K562 (cell line): Measurements from ENCODE around the gene HMGXB3. TPM values are rescaled to one million over a fixed set of nuclear protein-coding genes. Genes with fewer than 3 reads are reported as not detected.

Source experiments
- FOXM1 ChIP-seq, 2 experiments: fragments of 450-650 bp in 1 of 2; sonication (generic) in 1 of 2; formaldehyde crosslinking in 1 of 2; IDR thresholded peaks; 2 replicates each; pipeline versions ENCODE4 v1.6.1 to v1.9.0; 2017 to 2022; ENCODE audit warnings: low read depth in 2 of 2, mild to moderate bottlenecking in 2 of 2, missing genetic modification reagents in 1 of 2, moderate library complexity in 1 of 2
- GABPA ChIP-seq: fragments of 200-800 bp; sonication (Bioruptor generic); conservative IDR thresholded peaks from 2 replicates; pipeline ENCODE4 v1.6.1; 2016; ENCODE audit warnings: low read depth, missing genetic modification characterization, missing compliant biosample characterization
- HDAC1 ChIP-seq, 2 experiments: fragments of 450-650 bp; IDR thresholded peaks; 2 replicates each; pipeline ENCODE4 v1.6.1; 2016 to 2017; ENCODE audit warnings: inconsistent platforms in 1 of 2, mild to moderate bottlenecking in 1 of 2, moderate library complexity in 1 of 2
- MTF1 ChIP-seq: fragments of 250-450 bp; sonication (Bioruptor Pico); IDR thresholded peaks from 2 replicates; pipeline ENCODE4 v1.9.0; 2021; ENCODE audit warnings: moderate library complexity, mild to moderate bottlenecking, inconsistent platforms, borderline replicate concordance
- PYGO2 ChIP-seq: fragments of 450-650 bp; IDR thresholded peaks from 2 replicates; pipeline ENCODE4 v1.6.1; 2016; ENCODE audit warnings: mild to moderate bottlenecking, missing genetic modification characterization, moderate library complexity, missing compliant biosample characterization
- SP1 ChIP-seq: sonication (generic); formaldehyde crosslinking; IDR thresholded peaks from 2 replicates; pipeline ENCODE4 v1.8.1; 2022; ENCODE audit warnings: mild to moderate bottlenecking, missing genetic modification reagents
- TCF3 ChIP-seq: sonication (generic); formaldehyde crosslinking; IDR thresholded peaks from 2 replicates; pipeline ENCODE4 v1.4.0; 2020; ENCODE audit warnings: mild to moderate bottlenecking, missing genetic modification reagents
- TCF7 ChIP-seq: sonication (generic); IDR thresholded peaks from 2 replicates; pipeline ENCODE4 v1.6.1; 2016; ENCODE audit warnings: antibody characterized with exemption, borderline replicate concordance
- ZNF23 ChIP-seq: fragments of 250-450 bp; sonication (Bioruptor Pico); IDR thresholded peaks from 2 replicates; pipeline ENCODE4 v1.4.0; 2020; ENCODE audit warnings: mild to moderate bottlenecking
- ZNF655 ChIP-seq: fragments of 250-450 bp; sonication (Bioruptor Pico); IDR thresholded peaks from 2 replicates; pipeline ENCODE4 v1.5.0; 2021
- polyA plus RNA-seq, 8 experiments: library from polyadenylated mRNA; depleted of rRNA in 4 of 8; stranded (reverse) in 5 of 8; unstranded in 3 of 8; fragments of >200 nt; fragmentation: Nextera tagmentation in 2 of 8; fragmentation: Illumina TruSeq in 1 of 8; extraction: Ambion mirVana in 2 of 8; extraction: Trizol in 1 of 8; gene quantifications; 2 replicates each; pipeline versions ENCODE4 v1.2.1 to v1.2.3, GENCODE V29; 2011 to 2014; ENCODE audit warnings: inconsistent platforms in 1 of 8, missing spikeins in 1 of 8
- total RNA-seq, 7 experiments: library from RNA; depleted of rRNA in 6 of 7; stranded (reverse); fragments of >200 nt in 6 of 7; fragmentation: Illumina TruSeq in 2 of 7; extraction: Trizol in 2 of 7; gene quantifications; 2 replicates each; pipeline versions ENCODE4 v1.2.1 to v1.2.3, GENCODE V29; 2011 to 2021; ENCODE audit warnings: low replicate concordance in 1 of 7
- TF ChIP-seq, protein P1 (sequence below): IDR thresholded peaks from 2 replicates; pipeline ENCODE4 v1.6.1; 2011; ENCODE audit warnings: borderline replicate concordance, low read depth, mild to moderate bottlenecking, moderate library complexity, low read length; ENCODE audit not compliant: insufficient read depth, poor library complexity, severe bottlenecking
- TF ChIP-seq, protein P2 (sequence below): fragments of 450-650 bp; formaldehyde crosslinking; conservative IDR thresholded peaks from 2 replicates; pipeline ENCODE4 v1.4.0; 2022; ENCODE audit warnings: mild to moderate bottlenecking, missing genetic modification characterization

The HMGXB3 gene
- total and polyA plus RNA-seq, 9 of the 15 experiments (the other 6 are each of a cell fraction or from before 2014, with no cell fraction given) = 1.8 to 44.1 (median 32.2) TPM

- TF ChIP-seq, protein P1, sequence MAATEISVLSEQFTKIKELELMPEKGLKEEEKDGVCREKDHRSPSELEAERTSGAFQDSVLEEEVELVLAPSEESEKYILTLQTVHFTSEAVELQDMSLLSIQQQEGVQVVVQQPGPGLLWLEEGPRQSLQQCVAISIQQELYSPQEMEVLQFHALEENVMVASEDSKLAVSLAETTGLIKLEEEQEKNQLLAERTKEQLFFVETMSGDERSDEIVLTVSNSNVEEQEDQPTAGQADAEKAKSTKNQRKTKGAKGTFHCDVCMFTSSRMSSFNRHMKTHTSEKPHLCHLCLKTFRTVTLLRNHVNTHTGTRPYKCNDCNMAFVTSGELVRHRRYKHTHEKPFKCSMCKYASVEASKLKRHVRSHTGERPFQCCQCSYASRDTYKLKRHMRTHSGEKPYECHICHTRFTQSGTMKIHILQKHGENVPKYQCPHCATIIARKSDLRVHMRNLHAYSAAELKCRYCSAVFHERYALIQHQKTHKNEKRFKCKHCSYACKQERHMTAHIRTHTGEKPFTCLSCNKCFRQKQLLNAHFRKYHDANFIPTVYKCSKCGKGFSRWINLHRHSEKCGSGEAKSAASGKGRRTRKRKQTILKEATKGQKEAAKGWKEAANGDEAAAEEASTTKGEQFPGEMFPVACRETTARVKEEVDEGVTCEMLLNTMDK = no peak
- TF ChIP-seq TCF3 (CRISPR knock-in tag) = no peak
- peak in 1 of 2 experiments; percentile 44; a peak in 1 of 4 replicates for TF ChIP-seq HDAC1 (IDR thresholded peaks at IDR 0.05)
- no peak for TF ChIP-seq ZNF655 (CRISPR knock-in tag)
- TF ChIP-seq GABPA = peak; percentile 68; the same call in 1 of the 2 replicates
- TF ChIP-seq TCF7 = no peak
- no peak for TF ChIP-seq FOXM1 (IDR thresholded peaks at IDR 0.05; ENCODE audit: low read depth)
- no peak for TF ChIP-seq FOXM1 (CRISPR knock-in tag; IDR thresholded peaks at IDR 0.05; ENCODE audit: low read depth)
- peak; percentile 74 for TF ChIP-seq SP1 (CRISPR knock-in tag)
- TF ChIP-seq, protein P2, sequence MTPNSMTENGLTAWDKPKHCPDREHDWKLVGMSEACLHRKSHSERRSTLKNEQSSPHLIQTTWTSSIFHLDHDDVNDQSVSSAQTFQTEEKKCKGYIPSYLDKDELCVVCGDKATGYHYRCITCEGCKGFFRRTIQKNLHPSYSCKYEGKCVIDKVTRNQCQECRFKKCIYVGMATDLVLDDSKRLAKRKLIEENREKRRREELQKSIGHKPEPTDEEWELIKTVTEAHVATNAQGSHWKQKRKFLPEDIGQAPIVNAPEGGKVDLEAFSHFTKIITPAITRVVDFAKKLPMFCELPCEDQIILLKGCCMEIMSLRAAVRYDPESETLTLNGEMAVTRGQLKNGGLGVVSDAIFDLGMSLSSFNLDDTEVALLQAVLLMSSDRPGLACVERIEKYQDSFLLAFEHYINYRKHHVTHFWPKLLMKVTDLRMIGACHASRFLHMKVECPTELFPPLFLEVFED (CRISPR knock-in tag) = no peak
- no peak for TF ChIP-seq ZNF23 (CRISPR knock-in tag)
- TF ChIP-seq MTF1 = no peak
- TF ChIP-seq PYGO2 (tag) = no peak
These were observed 40.0 kb upstream of the HMGXB3 start, which contains the start of gene SLC26A2 (continued) for GRCh38 chr5:149960272-149961185.
